DLD1 (cell line): ENCODE results near the gene IFI27.

Source experiments
- in situ Hi-C: cut with HindIII; loops from 2 replicates; pipeline ENCODE4 v1.10.0; 2017; ENCODE audit warnings: low sequenced_read_pairs

Gene IFI27

GRCh38 chr14:94102768-94103482 lies 7.6 kb upstream of the IFI27 start:
- in situ Hi-C loops: no loop called here

DNA sequence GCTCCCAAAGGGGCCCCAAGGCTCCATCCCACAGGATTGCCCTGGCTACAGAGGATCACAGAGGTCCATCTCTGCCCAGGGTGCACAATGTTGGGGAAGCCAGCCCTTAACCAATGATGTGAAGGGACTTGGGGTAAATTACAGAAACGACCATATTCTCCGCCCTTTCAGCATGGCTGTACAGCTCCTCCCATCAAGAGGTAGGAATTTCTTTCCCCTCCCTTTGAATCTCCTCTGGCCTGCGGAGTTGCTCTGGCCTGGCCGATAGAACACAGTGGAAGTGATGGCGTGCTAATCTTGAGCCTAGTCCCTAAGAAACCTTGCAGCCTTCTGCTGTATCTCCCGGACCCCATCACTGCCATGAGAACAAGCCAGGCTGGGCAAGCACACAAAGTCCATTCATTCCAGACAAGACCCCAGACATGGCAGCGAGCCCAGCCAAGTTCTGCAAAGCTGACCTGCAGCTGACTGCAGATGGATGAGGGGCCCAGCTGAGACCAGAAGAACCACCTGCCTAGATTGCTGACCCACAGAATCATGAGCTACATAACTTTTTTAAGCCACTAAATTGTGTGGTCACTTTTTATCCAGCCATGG lies 6.9 kb upstream of the IFI27 start:
- in situ Hi-C loops: no loop called here

DNA sequence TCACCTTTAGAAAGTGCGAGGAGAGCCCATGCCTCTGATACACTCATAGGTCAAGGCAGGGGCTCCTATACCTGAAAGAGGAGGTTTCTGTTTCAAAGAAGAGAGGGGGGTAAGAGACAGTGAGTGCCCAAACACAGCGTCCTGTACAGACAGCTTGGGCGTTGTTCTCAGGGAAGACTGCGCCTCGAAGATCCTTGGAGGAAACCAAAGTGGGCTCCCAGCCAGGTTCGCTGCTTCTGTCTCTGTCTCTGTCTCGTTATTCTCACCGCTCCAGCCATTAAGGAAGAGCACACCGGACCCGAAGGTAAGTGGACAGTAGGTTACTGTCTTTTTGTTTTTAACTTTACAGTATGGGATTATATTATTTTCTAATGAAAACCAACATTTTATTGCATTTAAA lies 5.8 kb upstream of the IFI27 start:
- in situ Hi-C loops: no loop called here

DNA sequence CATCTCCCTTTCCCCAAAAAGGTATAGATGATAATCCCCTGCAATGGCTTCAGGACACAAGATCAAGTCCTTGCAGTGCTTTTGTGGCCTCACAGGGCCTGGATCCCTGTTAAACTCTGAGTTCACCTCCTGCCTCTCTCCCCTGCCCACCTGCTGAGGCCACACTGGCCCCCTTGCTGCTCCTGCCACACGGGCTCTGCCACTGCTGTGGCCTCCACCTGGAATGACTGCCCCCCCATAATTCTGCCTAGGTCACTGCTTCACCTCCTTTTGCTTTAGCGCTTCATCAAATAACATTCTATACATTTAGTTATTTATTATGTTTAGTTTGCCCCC lies 653 bp upstream of the IFI27 start:
- in situ Hi-C loops: no loop called here

DNA sequence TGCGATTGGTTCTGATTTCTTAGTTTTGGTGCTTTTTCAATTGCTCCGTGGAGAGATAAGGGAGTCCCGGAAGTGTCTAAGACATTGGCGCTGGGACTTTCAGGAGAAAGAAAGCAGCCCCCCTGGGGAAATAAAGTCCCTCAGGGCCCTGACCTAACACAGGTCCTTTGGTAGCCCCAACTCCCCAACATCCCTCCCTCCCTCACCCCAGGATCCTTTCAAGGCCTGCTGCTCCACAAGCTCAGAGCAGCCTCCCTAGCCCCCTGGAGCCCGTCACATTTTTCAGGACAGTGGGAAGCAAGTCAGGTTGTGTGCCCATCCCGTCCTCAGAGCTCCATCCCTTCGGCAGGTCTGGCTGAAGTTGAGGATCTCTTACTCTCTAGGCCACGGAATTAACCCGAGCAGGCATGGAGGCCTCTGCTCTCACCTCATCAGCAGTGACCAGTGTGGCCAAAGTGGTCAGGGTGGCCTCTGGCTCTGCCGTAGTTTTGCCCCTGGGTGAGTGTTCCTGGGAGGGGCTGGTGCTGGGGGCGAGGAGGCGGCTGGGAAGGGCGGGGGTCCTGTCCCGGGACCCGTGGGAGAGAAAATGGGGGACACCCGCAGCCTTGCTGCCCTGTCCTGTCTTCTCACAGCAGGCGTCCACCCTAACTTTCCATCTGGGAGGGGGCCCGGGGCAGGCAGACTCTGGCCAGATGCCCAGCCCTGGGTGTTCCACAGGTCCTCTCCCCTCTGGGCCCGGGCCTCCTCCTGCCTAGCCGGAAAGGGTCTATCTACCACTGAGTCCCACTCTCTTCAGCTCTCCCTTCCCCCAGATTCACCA lies 950 bp downstream of the IFI27 start:
- in situ Hi-C loops: no loop called here

DNA sequence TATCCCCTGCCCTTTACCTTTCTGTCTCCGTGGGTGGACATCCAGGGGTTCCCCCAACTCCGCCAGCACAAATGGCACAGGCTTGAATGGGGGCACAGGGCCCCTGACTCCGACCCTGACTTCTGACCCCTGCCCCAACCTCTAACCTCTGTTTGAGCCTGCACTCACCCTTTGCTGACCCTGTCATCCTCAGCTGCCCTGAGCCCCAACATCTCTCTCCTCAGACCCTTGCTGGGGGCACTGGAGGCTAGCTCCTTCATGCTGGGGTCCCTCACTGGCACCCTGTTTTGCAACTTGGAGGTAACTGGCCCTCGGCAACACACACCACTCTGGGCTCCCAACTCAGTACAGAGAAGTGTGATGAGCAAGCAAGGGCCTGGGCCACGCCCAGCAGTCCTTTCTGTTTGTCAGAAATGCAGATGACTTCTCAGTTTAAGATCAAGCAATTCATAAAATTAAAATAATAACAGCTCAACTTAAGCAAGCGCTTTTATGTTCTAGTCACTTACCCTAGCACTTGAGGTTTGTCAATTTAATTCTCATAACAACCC lies 2.1 kb downstream of the IFI27 start:
- in situ Hi-C loops: no loop called here

DNA sequence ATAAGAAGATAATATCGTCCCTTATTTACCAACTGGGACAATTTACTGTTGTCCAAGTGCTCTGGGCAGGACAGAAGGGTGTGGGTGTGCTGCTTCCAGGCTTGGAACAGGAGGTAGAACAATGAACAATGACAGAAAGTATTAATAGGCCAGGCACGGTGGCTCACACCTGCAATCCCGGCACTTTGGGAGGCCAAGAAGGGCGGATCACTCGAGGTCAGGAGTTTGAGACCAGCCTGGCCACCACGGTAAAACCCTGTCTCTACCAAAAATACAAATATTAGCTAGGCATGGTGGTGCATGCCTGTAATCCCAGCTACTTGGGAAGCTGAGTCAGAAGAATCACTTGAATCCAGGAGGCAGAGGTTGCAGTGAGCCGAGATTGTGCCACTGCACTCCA lies 2.5 kb downstream of the IFI27 start:
- in situ Hi-C loops: no loop called here

DNA sequence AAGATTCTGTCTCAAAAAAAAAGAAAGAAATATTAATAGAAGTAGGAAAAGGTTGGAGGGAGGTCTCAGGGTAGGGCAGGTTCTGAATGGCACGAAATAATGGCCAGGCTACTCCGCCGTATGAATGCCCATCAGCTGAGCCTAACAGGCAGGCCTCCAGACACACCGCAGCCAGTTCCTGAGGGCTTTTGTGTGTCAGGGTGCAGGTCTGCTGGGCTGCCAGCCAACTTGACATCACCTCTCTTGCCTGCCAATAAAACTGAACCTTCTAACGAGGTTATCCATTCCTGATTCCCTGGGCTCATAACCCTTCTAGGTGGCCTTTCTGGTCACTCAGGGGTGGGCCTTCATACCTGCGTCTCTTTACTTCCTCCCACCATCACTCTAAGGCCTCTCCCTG lies 3.0 kb downstream of the IFI27 start:
- in situ Hi-C loops: no loop called here

GRCh38 chr14:94113908-94114588 lies 3.5 kb downstream of the IFI27 start:
- in situ Hi-C loops: no loop called here

- in situ Hi-C loops: no loop called here
Measured at GRCh38 chr14:94114589-94115057, 4.1 kb downstream of the IFI27 start.

DNA sequence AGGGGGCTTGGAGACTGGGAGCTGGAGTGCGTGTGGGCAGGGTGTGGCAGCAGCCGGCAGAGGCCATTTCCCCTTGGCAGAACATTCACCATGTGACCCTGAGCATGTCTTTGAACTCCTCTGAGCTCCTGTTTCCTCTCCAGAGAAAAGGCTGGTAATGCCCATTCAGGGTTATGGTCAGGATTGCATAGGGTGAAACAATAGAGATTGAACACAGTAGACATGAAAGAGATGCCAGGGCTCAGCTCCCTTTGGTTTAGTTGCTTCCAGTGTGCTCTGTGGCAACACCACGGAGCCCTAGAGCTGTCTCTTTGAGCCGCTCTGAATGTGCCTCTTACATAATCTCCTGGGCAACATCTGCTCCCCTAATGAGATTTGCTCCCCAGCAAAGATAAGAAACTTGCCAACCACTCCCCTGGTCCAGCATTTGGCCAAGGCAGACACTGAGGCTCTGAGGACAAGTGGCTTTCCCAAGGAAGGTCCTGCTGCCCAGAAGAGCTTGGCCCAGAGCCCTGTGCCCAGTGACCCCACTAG lies 4.6 kb downstream of the IFI27 start:
- in situ Hi-C loops: no loop called here

- in situ Hi-C loops: no loop called here
Measured at GRCh38 chr14:94115631-94116030, 5.1 kb downstream of the IFI27 start.

GRCh38 chr14:94116701-94117100 lies 6.2 kb downstream of the IFI27 start:
- in situ Hi-C loops: no loop called here

DNA sequence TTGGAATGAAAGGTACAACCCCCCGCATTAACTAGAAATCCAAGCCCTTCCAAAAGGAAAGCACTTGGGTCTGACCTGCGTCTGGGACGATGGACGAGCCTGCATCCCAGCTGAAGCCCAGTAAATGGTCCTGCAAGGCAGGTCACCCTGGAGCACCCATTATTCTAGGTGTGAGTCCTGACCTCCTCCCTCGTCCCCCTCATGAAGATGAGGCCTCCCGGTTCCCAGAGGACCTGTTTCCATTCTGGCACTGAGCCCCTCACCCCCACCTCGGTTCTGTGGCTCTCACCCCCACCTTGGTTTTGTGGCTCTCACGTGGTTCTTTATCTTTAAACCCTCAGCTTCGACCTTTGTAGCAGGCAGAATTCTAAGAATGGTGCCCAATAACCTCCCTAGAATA lies 7.3 kb downstream of the IFI27 start:
- in situ Hi-C loops: no loop called here

- in situ Hi-C loops: no loop called here
Measured at GRCh38 chr14:94119071-94119470, 8.5 kb downstream of the IFI27 start.

DNA sequence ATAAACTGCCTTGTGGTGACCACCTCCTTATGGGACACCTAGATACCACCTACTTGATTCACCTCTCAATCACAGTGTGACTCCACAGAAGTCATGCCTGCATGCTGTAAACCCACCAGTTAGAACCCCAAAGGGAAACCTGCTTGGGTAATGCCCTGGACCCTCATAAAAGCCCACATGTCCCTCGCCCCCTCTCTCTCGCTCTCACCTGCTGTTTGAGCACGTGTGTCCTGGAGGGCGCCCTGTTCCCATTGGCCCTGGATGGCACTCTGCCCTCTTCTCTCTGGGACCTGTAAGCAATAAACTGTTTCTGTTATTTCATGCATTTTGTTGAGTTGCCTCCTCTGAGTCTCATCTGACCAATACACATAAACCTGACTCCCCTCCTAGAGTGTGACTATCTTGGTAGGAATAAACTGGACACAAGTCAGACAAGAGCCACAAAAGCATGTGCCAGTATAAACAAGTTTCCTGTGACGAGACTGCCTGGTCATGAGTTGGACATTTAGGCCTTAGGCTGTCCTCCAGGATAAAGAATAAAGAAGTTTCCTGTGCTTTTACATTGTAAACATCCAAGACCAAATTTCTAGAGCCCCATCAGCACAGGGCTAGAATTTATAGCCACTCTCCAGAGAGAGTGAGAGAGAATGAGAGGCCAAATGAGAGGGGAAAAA lies 10.3 kb downstream of the IFI27 start:
- in situ Hi-C loops: no loop called here

DNA sequence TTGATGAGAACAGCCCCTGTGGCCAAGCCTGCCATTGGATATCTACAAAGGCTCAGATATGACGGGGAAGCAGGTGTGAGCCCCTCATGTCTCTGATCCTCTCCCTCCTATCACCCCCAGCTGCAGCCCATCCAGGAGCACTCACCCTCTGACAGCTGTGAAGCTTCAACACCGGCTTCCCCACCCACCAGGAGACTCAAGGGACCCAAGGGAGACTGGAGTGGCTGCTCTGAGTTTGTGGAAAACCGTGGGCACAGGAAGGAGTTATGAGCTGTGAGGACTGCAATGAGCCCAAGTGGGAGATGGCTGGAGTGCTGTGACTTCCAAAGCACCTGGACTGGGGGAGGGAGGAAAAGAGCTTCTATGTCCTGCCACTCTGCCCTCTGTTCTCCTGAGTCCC lies 10.9 kb downstream of the IFI27 start:
- in situ Hi-C loops: no loop called here

GRCh38 chr14:94122438-94122837 lies 11.9 kb downstream of the IFI27 start:
- in situ Hi-C loops: no loop called here

- in situ Hi-C loops: no loop called here
Measured at GRCh38 chr14:94123296-94123695, 12.8 kb downstream of the IFI27 start.

- in situ Hi-C loops: no loop called here
Measured at GRCh38 chr14:94123868-94124267, 13.3 kb downstream of the IFI27 start.
